Measurements from ENCODE around the gene USP6NL. TPM values are rescaled to one million over a fixed set of nuclear protein-coding genes. Genes with fewer than 3 reads are reported as not detected.

The USP6NL gene
- total and polyA plus RNA-seq, 2 of the 8 experiments (the other 6 are each of a cell fraction or from before 2014, with no cell fraction given) = 10.9 to 28.8 TPM

DNA sequence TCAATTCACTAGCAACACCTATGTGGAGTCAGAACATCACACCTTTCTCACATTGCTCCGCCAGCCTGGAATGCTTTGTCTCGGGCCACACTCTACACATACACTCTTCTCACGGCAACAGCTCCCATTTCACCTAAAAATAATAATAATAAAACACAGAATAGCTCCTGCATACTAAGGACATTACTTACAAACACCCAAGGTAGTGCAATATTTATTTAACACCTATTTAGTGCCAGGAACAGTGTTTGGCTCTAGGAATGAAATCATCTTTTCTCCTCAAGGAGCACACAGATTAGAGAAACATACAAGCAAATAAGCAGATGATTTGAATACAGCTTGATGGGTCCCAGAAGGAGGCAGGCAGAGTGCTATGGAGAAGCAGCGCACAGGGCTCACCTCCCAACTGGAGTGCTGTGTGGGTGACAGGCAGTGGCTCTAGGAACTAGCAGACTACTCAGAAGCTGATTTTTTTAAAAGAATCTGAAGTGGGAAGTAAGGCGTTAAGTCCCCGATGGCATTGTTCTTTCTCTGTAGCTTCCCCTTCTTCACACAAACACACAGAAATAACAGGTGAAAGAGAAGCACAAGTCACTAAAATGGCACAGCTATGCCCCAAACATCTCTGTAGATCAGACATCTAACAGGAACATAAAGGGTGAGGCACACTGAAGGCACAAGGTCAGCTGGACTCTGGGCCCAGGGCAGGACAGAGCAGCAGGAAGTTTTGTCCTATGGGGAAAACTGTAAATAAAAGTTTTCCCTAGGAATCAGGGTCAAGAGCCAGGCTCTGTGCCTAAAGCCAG lies 16.7 kb downstream of the USP6NL start:
- Histone ChIP-seq H3K18ac (ENCODE audit: extremely low read depth, low read length) (no peak overlapping the region), H3K9ac (replicated peaks in 1 of 4; ENCODE audit: extremely low read depth in 1 of 4, low read depth in 3 of 4, low read length in 3 of 4) (no peak overlapping the region; a peak in 1 of 7 replicates), H2BK20ac (ENCODE audit: low read length) (no peak overlapping the region), H4K5ac (ENCODE audit: insufficient read length, low read depth, low read length) (no peak overlapping the region), H3K23me2 (ENCODE audit: low read depth, low read length) (no peaks in the 10 kb centered on the region), H3K4me3 (ENCODE audit: extremely low read depth in 1 of 4, insufficient read depth in 2 of 4, low read depth in 3 of 4, low read length in 4 of 4) (no peak overlapping the region), H3K23ac (ENCODE audit: insufficient read length) (peak overlapping the region; percentile 96), H3K27me3 (replicated peaks in 1 of 4; ENCODE audit: control insufficient read depth in 3 of 4, extremely low read depth in 1 of 4, insufficient read depth in 3 of 4, low read length in 3 of 4) (no peaks in the 10 kb centered on the region), H3K79me2 (ENCODE audit: control insufficient read depth in 1 of 2, insufficient read depth in 2 of 2, low read length in 2 of 2) (peaks cover 0 to 95% of the 10 kb centered on the region in 2 experiments; a peak in 3 of 4 replicates), H3K4me2 (ENCODE audit: insufficient read depth in 1 of 2, low read depth in 2 of 2, low read length in 2 of 2) (no peak overlapping the region), H2BK120ac (replicated peaks; ENCODE audit: low read depth, low read length) (no peak overlapping the region), H2BK5ac (ENCODE audit: low read depth, low read length) (no peak overlapping the region), H3K4ac (replicated peaks; ENCODE audit: insufficient read length, low read depth, low read length) (no peak overlapping the region), H2BK15ac (ENCODE audit: low read length) (no peak overlapping the region), H4K91ac (replicated peaks; ENCODE audit: insufficient read length, low read length) (no peak overlapping the region), H3K9me3 (ENCODE audit: insufficient read depth in 2 of 2, low read depth in 1 of 2, low read length in 1 of 2) (no peaks in the 10 kb centered on the region), H4K20me1 (replicated peaks in 1 of 2; ENCODE audit: control insufficient read depth in 1 of 2, insufficient read depth in 2 of 2, low read length in 2 of 2) (peaks cover 2 to 7% of the 10 kb centered on the region in 2 experiments), H3K56ac (replicated peaks; ENCODE audit: insufficient read length, low read depth, low read length) (no peak overlapping the region), H2AFZ (ENCODE audit: low read length) (no peak overlapping the region), H4K8ac (ENCODE audit: extremely low read depth, insufficient read depth, low read length) (no peak overlapping the region), H3K27ac (ENCODE audit: low read depth, low read length) (0 out of 2 replicates have a peak overlapping the region, but pooled peaks have one; percentile 47), H2BK12ac (ENCODE audit: low read depth, low read length) (no peak overlapping the region), H3K4me1 (replicated peaks in 1 of 4; ENCODE audit: control insufficient read depth in 3 of 4, insufficient read depth in 4 of 4, low read length in 3 of 4) (peaks cover 0 to 7% (median 1%) of the 10 kb centered on the region in 4 experiments; a peak in 4 of 7 replicates), H3K36me3 (ENCODE audit: control insufficient read depth in 2 of 4, insufficient read depth in 4 of 4, low read length in 3 of 4) (peaks cover 0 to 5% (median 0%) of the 10 kb centered on the region in 4 experiments; a peak in 1 of 8 replicates), H3K14ac (ENCODE audit: insufficient read length) (no peak overlapping the region), H2AK5ac (ENCODE audit: low read depth, low read length) (no peak overlapping the region), H3K79me1 (ENCODE audit: low read depth, low read length) (peaks cover 4% of the 10 kb centered on the region; the same call in 1 of the 2 replicates)
- CTCF ChIA-PET (ENCODE audit: partially characterized antibody) = interaction anchor here (0.8 to 1.6 kb wide), 2 partner anchors 14 to 84 kb away, joined by 4 to 5 read pairs; no protein-coding TSS in a partner anchor
- 88% methylated on average over 6 of the region's 6 CpGs; no CpG with 5 or more reads in 1 of the 2 experiments for WGBS, 2 experiments (ENCODE audit: extremely low coverage in 1 of 2, insufficient coverage in 1 of 2, insufficient read length in 1 of 2, insufficient replicate concordance in 2 of 2, low coverage in 1 of 2, low lambda C conversion rate in 2 of 2, missing lambda C conversion rate in 1 of 2)
- POLR2A ChIA-PET (ENCODE audit: partially characterized antibody) = interaction anchor here (0.8 to 0.9 kb wide), 2 partner anchors 13 to 14 kb away, joined by 3 read pairs; no protein-coding TSS in a partner anchor
- FAIRE-seq = no peak
- DNase-seq (ENCODE audit: low read depth in 1 of 2, low spot score in 2 of 2) = no peak
- no peak for TF ChIP-seq GABPA (IDR thresholded peaks at IDR 0.05; ENCODE audit: borderline replicate concordance, insufficient read depth, low read length)
- TF ChIP-seq NANOG (IDR thresholded peaks at IDR 0.05; ENCODE audit: insufficient read depth, low read depth, low read length, poor library complexity, severe bottlenecking) = no peak
- TF ChIP-seq POLR2AphosphoS5 (IDR thresholded peaks at IDR 0.05; ENCODE audit: low read depth, low read length) = no peak
- TF ChIP-seq, protein P1, sequence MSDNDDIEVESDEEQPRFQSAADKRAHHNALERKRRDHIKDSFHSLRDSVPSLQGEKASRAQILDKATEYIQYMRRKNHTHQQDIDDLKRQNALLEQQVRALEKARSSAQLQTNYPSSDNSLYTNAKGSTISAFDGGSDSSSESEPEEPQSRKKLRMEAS (IDR thresholded peaks at IDR 0.05) = no peak
- no peak for TF ChIP-seq BCL11A (IDR thresholded peaks at IDR 0.05; ENCODE audit: low read depth in 2 of 2, low read length in 2 of 2)
- TF ChIP-seq BACH1 (IDR thresholded peaks at IDR 0.05; ENCODE audit: low read length) = no peak
- TF ChIP-seq, protein P2, sequence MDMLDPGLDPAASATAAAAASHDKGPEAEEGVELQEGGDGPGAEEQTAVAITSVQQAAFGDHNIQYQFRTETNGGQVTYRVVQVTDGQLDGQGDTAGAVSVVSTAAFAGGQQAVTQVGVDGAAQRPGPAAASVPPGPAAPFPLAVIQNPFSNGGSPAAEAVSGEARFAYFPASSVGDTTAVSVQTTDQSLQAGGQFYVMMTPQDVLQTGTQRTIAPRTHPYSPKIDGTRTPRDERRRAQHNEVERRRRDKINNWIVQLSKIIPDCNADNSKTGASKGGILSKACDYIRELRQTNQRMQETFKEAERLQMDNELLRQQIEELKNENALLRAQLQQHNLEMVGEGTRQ (IDR thresholded peaks at IDR 0.05; ENCODE audit: low read length) = no peak
- TF ChIP-seq, protein P3, sequence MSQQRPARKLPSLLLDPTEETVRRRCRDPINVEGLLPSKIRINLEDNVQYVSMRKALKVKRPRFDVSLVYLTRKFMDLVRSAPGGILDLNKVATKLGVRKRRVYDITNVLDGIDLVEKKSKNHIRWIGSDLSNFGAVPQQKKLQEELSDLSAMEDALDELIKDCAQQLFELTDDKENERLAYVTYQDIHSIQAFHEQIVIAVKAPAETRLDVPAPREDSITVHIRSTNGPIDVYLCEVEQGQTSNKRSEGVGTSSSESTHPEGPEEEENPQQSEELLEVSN (IDR thresholded peaks at IDR 0.05) = no peak
- no peak for TF ChIP-seq KDM1A (IDR thresholded peaks at IDR 0.05; ENCODE audit: borderline replicate concordance, low read length)
